Right ventricle myocardium superior (tissue), 1 donor: ENCODE data around the gene CKS1B. TPM values are rescaled to one million over a fixed set of nuclear protein-coding genes. Genes with fewer than 3 reads are reported as not detected.

ENCODE experiments used
- ATAC-seq: fragments of 200-7000 bp; cut with Tn5 transposase; one replicate; pipeline ENCODE4 v1.9.1; 2020; ENCODE audit warnings: mild to moderate bottlenecking; ENCODE audit not compliant: poor library complexity
- DNase-seq: peaks from one replicate; pipeline ENCODE4 v3.0.0-alpha.2; 2020
- intact Hi-C: fragments of 100-400 bp; cut with DNase I; formaldehyde crosslinking; loops from one replicate; pipeline ENCODE4 v1.11.2; 2022
- total RNA-seq: library from RNA; stranded (reverse); fragmentation: NEBNext Ultra II Directional; extraction: Animal tissue kit (Norgen Biotek cat#: 25700); gene quantifications from one replicate; pipeline ENCODE4 v1.2.1, GENCODE V29; 2021
- donor health status: DM: no; HTN: yes; CAD: no; lungs with severe emphysema.

Gene CKS1B
- total RNA-seq, 1 donor from 2014 or later, result 15.5 TPM

DNA sequence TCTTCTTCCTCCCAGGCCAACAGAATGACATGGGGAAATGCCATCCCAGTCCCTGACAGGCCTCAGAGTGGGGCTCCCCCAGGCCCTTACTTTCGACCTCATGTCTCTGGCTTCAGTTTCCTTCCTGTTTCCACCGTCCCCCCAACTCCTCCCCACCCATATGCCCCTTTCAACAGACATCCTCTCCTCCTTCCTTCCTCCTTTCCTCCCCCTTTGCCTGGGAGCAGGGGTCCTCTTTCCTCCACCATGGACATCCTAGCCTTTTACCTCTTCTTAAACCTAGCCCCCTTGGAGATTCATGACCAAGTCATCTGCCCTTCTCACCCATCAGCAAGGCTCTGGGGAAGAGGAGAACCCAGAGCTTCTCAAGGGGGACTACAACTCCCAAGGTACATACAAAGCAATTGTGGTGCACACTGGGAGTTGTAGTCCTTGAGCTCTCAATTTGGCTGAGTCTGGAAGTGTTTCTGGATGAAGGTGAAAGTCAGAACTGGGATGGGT, 32.2 kb downstream of the CKS1B start:
- intact Hi-C loops, result no loop called here
- ATAC-seq (no peak), DNase-seq (peak; percentile 48)

DNA sequence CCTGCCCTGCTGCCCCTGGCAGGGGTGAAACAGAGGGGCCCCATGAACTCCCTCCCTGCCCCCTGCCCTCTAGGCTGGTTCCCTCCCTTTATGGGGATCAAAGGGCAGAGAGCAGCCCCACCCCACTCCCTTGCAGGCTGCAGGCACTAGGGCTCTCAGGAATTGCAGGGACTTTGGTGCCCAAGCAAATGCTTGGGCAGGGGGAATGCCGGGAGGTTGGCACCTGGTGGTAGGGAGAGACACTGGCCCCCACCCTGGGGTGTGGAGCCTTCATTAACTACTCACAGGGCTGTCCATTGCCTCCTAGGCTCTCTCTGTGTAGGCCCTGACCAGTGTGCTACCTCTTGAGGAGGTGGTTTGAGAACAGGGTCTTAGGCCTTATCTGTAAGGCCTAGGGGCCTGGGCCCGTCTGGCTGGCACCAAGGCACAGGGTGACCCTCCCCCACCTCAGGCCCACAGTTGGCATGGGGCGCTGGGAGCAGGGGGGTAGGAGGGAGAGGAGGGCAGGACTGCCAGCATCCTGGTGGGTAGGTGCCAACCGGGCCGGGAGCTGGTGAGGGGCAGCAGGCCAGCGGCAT, 32.9 kb downstream of the CKS1B start:
- intact Hi-C loops, result no loop called here
- peak; percentile 85 for DNase-seq
- ATAC-seq, result peak; percentile 38

DNA sequence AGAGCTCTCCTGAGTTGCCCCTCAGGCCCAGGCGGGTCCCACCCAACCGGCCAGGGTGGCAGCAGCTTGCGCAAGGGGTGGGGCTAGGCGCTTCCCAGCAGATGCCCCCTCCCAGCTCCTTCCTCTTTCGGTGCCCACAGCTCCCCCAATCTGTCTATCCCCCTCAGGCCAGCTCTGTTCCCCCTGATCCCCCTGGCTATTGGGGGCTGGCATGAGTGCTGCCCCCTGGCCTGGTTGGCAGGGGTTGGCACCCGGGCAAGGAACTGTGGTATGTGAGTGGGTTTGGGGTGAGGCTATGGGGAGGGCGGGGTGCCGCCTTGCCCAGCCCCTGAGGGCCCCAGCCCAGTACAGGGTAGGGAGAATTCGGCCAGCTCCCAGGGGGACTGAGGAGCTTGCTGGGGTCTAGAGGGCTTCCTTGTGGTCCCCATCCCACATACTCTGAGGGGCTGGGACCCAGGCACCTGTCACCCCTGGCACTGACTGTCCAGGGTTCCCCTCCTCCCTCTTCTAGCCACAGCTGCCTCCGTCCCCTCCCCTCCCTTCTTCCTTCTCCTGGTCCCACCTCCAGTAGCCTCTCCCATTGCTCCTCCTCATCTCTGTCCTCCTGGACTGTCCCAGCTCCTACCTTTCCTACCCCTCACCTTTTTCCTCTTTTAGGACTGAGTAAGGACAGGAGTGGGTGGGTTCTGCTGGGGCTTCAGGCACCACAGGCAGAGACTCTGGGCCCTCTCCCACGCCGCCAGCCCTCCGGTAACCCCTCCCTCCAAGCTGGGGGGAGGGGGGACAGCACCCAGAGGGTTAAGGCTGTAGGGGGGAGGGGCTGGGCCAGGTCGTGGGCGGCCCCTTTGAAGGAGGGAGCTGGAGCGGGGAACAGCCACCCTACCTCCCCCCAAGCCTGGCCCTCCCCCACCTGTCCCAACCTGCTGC, 33.8 kb downstream of the CKS1B start:
- ATAC-seq, result no peak
- intact Hi-C loops, result no loop called here
- peak; percentile 72 for DNase-seq

DNA sequence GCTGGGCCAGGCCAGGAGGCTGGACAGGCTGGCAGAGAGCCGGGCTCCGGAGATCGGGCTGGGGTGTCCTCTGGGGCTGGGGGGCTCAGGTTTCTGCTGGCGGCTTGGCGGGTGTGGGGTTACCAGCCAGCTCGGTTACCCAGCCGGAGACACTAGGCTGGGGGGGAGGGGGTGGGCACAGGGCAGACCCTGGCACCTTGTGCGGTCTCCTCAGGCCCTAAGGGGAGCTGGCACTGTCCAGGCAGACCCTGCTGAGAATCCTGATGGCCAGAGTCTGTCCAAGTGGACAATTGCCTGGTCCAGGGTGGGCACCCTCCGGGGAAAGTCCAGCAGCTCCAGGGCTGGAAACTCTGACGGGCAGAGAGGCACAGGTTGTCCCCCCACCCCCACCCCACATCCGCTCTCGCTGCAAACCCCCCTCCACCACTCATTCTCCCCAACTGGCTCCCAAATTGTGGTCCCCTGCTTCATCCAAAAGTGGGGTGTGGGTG, 34.8 kb downstream of the CKS1B start:
- intact Hi-C loops, result no loop called here
- ATAC-seq (no peak), DNase-seq (no peak)

DNA sequence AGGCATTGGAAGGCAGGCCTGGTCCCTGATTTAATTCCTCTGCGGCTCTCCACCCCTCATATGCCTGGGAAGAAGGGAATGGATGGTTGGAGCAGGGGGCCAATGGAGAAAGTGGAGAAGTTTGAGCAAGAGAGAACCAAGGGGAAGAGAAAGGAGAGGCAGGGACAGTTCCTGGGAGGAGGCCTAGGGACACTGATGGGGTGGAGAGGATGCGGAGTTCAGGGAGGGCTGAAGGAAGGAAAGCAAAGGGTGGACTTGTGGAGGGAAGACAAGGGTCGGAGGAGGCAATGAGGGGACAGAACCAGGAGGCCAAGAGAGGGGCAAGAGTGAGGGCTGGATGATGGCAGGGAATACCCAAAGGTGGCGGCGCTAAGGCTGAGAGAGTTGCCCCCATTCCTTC, 35.3 kb downstream of the CKS1B start:
- intact Hi-C loops, result loop anchor here (10.0 kb wide), 1 partner anchor 105 kb away; no protein-coding TSS in a partner anchor

DNA sequence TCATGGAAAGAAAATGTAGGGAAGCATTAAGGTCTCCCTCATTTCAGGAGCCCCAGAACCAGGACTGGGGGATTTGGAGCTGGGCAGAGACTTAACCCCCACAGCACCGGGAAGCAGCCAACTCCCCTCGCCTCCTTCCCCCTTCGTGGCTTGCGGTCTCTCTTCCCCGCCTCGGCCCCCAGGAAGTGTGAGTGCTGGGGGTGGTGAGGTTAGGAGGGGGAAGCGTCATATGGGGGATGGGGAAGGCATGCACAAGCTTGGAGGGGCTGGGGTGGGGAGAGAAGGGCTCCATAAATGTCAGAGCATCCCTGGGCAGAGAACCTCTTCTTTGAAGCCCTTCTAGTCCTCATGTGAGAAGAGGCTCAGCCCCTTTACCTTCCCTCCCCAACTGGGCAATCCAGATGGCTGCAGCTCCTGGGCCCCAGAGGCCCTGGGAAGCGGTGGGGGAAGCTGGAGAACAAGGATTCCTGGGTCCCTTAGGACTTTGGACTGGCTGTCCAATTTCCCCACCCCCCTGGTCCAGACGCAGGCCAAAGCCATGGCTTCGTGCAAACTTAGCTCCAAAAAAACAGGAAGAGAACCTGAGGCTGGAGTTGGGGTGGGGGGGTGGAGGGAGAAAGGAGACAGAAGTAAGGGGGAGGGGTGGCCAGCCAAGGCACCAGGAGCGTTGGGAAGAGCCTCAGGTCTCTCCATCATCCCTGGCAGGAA, 35.9 kb downstream of the CKS1B start:
- intact Hi-C loops, result loop anchor here (10.0 kb wide), 1 partner anchor 106 kb away; no protein-coding TSS in a partner anchor
- DNase-seq, result peak; percentile 42
- no peak for ATAC-seq

More for the DNA sequence above, 35.3 kb downstream of the CKS1B start:
- ATAC-seq, result no peak
- no peak for DNase-seq

DNA sequence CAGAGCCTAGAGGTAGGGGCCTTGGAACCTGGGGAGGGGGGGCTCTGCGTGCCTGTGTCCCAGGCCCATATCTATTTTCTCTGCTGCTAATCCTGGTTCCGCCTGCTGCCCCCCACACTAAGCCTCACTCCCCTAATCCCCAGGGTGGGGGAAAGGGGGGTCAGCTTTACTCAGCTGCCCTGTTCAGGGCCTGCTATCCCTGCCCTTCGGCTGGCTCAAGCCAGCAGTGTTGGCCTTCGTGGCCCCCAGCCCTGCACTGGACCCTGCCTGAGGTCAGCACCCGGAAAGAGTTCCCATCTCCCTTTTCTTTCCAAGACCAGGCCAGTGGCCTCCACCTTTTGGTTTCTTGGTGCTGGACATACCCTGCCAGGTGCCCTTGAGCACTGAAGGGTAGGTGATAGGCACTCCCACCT, 36.5 kb downstream of the CKS1B start:
- DNase-seq (no peak), ATAC-seq (no peak)
- intact Hi-C loops, result loop anchor here (10.0 kb wide), 1 partner anchor 106 kb away; no protein-coding TSS in a partner anchor

DNA sequence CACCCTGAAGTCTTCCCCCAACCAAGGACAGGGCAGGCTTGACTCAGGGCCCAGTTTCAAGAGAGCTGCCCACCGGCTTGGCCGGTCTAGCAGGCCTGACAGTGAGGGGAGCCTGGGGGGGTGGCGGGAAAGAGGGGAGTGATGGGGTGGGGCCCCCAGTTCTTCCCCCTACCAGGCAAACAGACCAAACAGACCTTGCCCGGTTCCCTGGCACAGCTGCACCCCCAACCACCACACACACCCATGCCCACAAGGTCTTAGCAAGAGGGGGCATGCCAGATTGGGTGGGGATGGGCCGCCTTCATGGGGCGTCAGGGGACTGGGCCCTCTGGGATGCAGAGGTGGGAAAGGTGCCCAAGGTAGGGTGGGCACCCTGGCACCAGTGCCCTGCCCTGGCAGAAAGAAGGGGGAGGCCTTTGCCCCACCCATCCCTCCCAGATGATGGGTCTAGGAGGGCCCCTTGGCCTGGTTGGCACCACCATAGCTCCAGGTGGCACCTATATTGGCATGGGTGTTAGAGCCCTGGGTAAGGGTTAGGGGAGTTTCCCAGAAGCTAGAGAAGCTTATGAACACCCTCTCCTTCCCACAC, 37.0 kb downstream of the CKS1B start:
- ATAC-seq (no peak), DNase-seq (peak; percentile 24)
- intact Hi-C loops, result loop anchor here (10.0 kb wide), 1 partner anchor 107 kb away; no protein-coding TSS in a partner anchor

DNA sequence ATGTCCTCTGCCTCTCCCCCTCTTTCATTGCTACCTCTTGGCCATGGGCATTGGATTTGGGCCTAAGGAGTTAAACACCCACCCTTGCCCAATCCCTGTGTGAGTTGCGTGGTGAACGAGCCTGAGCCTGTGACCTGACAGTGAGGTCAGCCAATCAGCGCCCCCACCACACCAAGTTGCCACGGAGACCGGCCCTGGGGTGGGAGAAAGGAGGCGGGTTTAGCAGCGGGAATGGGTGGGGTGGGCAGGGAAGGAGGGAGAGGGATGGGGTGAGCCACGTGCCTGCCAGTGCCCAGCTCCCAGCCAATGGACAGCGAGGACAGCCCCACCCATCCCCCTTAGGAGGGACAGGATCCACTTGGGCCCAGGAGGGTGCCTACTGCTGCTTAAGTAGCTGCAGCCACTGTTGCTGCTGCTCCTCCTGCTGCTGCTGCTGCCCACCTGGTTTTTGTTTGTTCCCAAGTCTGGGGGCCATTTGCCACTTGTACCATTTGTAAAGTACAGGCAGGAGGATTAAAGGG, 37.6 kb downstream of the CKS1B start:
- intact Hi-C loops, result loop anchor here (10.0 kb wide), 1 partner anchor 107 kb away; no protein-coding TSS in a partner anchor
- peak; percentile 37 for ATAC-seq
- peak; percentile 83 for DNase-seq

DNA sequence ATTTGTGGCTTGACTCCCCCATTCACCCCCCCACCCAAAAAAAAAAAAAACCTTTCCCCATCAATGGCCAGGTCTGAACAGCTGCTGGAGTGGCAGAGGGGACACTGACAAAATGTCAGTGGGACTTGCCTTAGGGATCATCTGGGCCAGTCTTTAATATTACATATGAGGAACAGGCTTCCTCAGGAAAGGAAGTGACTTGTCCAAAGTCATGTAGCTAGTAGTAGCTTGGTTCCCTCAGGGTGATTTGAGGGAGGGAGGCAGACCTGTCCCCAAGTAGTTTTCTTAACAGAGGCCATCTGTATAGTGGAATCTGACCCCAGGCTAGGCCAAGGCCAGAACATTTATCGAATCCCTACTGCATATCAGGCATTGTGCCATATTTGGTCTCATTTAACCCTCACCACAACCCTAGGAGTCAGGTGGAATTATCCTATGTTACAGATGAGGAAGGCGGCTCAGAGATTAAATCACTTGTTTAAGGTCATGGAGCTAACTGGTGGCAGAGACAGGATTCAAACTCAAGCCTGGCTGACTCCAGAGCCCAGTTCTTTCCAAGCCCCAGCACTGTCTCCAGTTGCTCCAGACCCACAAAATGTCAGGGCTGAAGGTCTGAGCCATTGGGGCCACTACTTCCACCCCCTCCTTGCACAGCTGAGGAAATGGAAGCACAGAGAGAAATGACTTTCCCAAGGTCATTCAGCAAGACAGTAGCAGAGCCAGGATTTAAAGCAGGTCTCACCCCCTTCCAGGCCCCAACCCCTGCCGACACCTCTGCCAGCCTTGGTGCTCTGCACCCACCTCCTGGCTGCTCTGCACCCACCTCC, 38.5 kb downstream of the CKS1B start:
- intact Hi-C loops, result loop anchor here (10.0 kb wide), 1 partner anchor 108 kb away; no protein-coding TSS in a partner anchor
- DNase-seq (no peak), ATAC-seq (no peak)

DNA sequence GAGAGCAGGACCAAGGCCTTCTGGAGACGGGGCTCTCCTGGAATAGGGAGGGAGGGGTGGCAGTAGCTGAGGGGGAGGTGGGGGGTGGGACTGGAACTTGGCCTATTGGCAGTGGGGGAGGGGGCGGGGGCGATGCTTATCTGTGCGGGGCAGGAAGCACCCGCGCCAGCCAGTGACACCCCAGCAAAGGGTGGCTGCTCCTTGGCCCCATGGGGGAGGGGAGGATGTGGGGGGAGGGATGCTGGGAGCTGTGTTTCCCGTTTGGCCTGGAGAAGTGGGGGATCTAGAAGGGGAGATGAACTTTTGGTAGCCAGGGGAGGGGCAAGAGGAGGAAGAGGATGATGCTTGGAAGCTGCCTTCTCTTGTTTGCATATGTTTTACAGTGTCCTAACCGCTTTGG, 39.2 kb downstream of the CKS1B start:
- intact Hi-C loops, result loop anchor here (10.0 kb wide), 1 partner anchor 109 kb away; no protein-coding TSS in a partner anchor
- peak; percentile 21 for DNase-seq
- no peak for ATAC-seq

DNA sequence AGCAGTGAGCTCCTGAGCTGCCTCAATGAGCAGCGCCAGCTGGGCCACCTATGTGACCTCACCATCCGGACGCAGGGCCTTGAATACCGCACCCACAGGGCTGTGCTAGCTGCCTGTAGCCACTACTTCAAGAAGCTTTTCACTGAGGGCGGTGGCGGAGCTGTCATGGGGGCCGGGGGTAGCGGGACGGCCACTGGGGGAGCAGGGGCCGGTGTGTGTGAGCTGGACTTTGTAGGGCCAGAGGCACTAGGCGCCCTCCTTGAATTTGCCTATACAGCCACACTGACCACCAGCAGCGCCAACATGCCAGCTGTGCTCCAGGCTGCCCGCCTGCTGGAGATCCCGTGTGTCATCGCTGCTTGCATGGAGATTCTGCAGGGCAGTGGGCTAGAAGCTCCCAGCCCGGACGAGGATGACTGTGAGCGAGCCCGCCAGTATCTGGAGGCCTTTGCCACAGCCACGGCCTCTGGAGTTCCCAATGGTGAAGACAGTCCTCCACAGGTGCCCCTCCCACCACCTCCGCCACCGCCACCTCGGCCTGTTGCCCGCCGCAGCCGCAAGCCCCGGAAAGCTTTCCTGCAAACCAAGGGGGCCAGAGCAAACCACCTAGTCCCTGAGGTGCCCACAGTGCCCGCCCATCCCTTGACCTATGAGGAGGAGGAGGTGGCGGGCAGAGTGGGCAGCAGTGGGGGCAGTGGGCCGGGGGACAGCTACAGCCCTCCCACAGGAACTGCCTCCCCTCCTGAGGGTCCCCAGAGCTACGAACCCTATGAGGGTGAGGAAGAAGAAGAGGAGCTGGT, 40.4 kb downstream of the CKS1B start:
- ATAC-seq (no peak), DNase-seq (peak; percentile 37)
- intact Hi-C loops, result loop anchor here (5.0 to 10.0 kb wide), 2 partner anchors 43 to 110 kb away; partner anchors contain the start of genes CKS1B and SHC1

DNA sequence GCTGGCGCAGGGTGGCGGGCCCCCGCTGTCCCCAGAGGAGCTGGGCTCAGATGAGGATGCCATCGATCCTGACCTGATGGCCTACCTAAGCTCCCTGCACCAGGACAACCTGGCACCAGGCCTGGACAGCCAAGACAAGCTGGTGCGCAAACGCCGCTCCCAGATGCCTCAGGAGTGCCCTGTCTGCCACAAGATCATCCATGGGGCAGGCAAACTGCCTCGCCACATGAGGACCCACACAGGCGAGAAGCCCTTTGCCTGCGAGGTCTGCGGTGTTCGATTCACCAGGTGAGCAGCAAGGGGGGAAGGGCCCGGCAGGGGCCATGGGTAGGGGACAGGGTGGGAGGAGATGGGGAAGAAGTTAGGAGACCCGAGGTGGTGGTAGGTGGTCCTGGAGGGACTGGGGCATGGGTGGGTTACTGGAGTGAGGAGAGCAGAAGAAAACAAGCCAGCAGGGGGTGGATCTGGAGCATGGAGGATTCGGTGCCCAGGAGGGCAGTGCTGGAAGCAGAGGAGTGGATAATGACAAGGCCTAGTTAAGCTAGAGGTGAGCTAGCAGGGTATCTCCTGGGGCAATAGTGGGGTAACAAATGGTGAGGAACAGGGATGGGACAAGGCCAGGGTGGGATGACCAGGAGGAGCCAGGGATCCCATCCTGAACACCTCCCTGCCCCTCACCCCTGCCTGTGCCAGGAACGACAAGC, 41.2 kb downstream of the CKS1B start:
- intact Hi-C loops, result loop anchor here (5.0 to 10.0 kb wide), 2 partner anchors 43 to 111 kb away; partner anchors contain the start of genes CKS1B and SHC1
- ATAC-seq, result no peak
- DNase-seq, result peak; percentile 43

DNA sequence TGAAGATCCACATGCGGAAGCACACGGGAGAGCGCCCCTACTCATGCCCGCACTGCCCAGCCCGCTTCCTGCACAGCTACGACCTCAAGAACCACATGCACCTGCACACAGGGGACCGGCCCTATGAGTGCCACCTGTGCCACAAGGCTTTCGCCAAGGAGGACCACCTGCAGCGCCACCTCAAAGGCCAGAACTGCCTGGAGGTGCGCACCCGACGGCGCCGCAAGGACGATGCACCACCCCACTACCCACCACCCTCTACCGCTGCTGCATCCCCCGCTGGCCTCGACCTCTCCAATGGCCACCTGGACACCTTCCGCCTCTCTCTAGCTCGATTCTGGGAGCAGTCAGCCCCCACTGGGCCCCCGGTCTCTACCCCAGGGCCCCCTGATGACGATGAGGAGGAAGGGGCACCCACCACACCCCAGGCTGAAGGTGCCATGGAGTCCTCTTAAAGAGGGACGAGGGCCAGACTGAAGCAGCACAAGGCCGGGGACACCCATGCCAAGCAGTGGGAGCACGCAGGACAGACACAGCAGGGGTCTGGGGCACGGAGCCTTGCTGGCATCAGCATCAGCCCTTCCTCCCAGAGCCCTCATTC, 41.9 kb downstream of the CKS1B start:
- ATAC-seq, result no peak
- peak; percentile 44 for DNase-seq
- intact Hi-C loops, result loop anchor here (5.0 to 10.0 kb wide), 2 partner anchors 44 to 112 kb away; partner anchors contain the start of genes CKS1B and SHC1
